Measurements from ENCODE around the gene CEACAM7.

The CEACAM7 gene

GRCh38 chr19:41688098-41688497, at the start of gene CEACAM7:
TSS of gene CEACAM7 (minus strand) at chr19:41688270. CDS start at chr19:41688165, 105 bp downstream.
- no peak for TF ChIP-seq CTCF (IDR thresholded peaks at IDR 0.05; ENCODE audit: extremely low read depth, missing control alignments)
- DNase-seq (ENCODE audit: low spot score): no peak

GRCh38 chr19:41735071-41735600, 47.1 kb upstream of the CEACAM7 start:
- no peak for DNase-seq (ENCODE audit: low spot score)
- TF ChIP-seq CTCF (IDR thresholded peaks at IDR 0.05; ENCODE audit: extremely low read depth, missing control alignments): no peak

GRCh38 chr19:41734585-41734984, 46.5 kb upstream of the CEACAM7 start:
- DNase-seq (ENCODE audit: low spot score): no peak
- TF ChIP-seq CTCF (IDR thresholded peaks at IDR 0.05; ENCODE audit: extremely low read depth, missing control alignments): no peak

- no peak for TF ChIP-seq CTCF (IDR thresholded peaks at IDR 0.05; ENCODE audit: extremely low read depth, missing control alignments)
- no peak for DNase-seq (ENCODE audit: low spot score)
Observed at GRCh38 chr19:41734156-41734555, 46.1 kb upstream of the CEACAM7 start.

- TF ChIP-seq CTCF (IDR thresholded peaks at IDR 0.05; ENCODE audit: extremely low read depth, missing control alignments): no peak
- no peak for DNase-seq (ENCODE audit: low spot score)
Observed at GRCh38 chr19:41726493-41726892, 38.4 kb upstream of the CEACAM7 start.

- no peak for TF ChIP-seq CTCF (IDR thresholded peaks at IDR 0.05; ENCODE audit: extremely low read depth, missing control alignments)
Observed at GRCh38 chr19:41720103-41720502, 32.0 kb upstream of the CEACAM7 start.

GRCh38 chr19:41718761-41719160, 30.7 kb upstream of the CEACAM7 start:
- DNase-seq (ENCODE audit: low spot score): no peak
- no peak for TF ChIP-seq CTCF (IDR thresholded peaks at IDR 0.05; ENCODE audit: extremely low read depth, missing control alignments)

More at GRCh38 chr19:41720103-41720502, 32.0 kb upstream of the CEACAM7 start:
- no peak for DNase-seq (ENCODE audit: low spot score)
